NCI-H226 (cell line): Measurements from ENCODE around the gene AUNIP.

Source experiments
- DNase-seq: peaks from one replicate; pipeline ENCODE4 v3.0.0-alpha.2; 2015

Gene AUNIP

GRCh38 chr1:25888426-25888987 is 29.2 kb upstream of the AUNIP start:
- DNase-seq: no peak

GRCh38 chr1:25885602-25886001 is 26.3 kb upstream of the AUNIP start:
- no peak for DNase-seq

GRCh38 chr1:25881266-25881665 is 22.0 kb upstream of the AUNIP start:
- no peak for DNase-seq

GRCh38 chr1:25880518-25880917 is 21.3 kb upstream of the AUNIP start:
- DNase-seq: no peak

GRCh38 chr1:25879675-25880074 is 20.4 kb upstream of the AUNIP start:
- no peak for DNase-seq

- no peak for DNase-seq
These were observed 19.4 kb upstream of the AUNIP start for GRCh38 chr1:25878690-25879089.

GRCh38 chr1:25877155-25877554 is 17.9 kb upstream of the AUNIP start:
- DNase-seq: no peak

GRCh38 chr1:25876693-25877077 is 17.4 kb upstream of the AUNIP start:
- no peak for DNase-seq

GRCh38 chr1:25875856-25876692 is 16.8 kb upstream of the AUNIP start:
- DNase-seq: no peak

- DNase-seq: peak; percentile 25
These were observed 16.0 kb upstream of the AUNIP start, which contains the start of gene PAQR7 for GRCh38 chr1:25875154-25875855. PAQR7 (minus strand) TSS chr1:25875708; CDS start chr1:25863839, 11,869 bp downstream.

- no peak for DNase-seq
These were observed 15.4 kb upstream of the AUNIP start for GRCh38 chr1:25874635-25875153.

GRCh38 chr1:25874209-25874608 is 15.0 kb upstream of the AUNIP start:
- no peak for DNase-seq

- peak; percentile 29 for DNase-seq
These were observed 13.9 kb upstream of the AUNIP start for GRCh38 chr1:25873120-25873519.

GRCh38 chr1:25872713-25873112 is 13.5 kb upstream of the AUNIP start:
- DNase-seq: no peak

- no peak for DNase-seq
These were observed 12.6 kb upstream of the AUNIP start for GRCh38 chr1:25871704-25872494.

GRCh38 chr1:25871086-25871703 is 11.9 kb upstream of the AUNIP start:
- no peak for DNase-seq

- DNase-seq: no peak
These were observed 11.4 kb upstream of the AUNIP start for GRCh38 chr1:25870614-25871013.

- no peak for DNase-seq
These were observed 10.8 kb upstream of the AUNIP start for GRCh38 chr1:25869909-25870606.

GRCh38 chr1:25867210-25867991 is 8.1 kb upstream of the AUNIP start:
- no peak for DNase-seq

- DNase-seq: no peak
These were observed 7.0 kb upstream of the AUNIP start for GRCh38 chr1:25866288-25866687.

- no peak for DNase-seq
These were observed 5.2 kb upstream of the AUNIP start for GRCh38 chr1:25864434-25864833.
